NCI-H1105 treated with DMSO at 0.1 percent for 48 hours (cell line): Measurements from ENCODE around the gene MYH6.
"Not testable (repeated sequence)": the region's sequence is repeated elsewhere in the genome, so short reads cannot be mapped to it uniquely, and the experiment has no call there.

Experiments
- DNase-seq: peaks from one replicate; lab custom pipeline; 2025; lab: John Stamatoyannopoulos, UW

Gene MYH6

DNA sequence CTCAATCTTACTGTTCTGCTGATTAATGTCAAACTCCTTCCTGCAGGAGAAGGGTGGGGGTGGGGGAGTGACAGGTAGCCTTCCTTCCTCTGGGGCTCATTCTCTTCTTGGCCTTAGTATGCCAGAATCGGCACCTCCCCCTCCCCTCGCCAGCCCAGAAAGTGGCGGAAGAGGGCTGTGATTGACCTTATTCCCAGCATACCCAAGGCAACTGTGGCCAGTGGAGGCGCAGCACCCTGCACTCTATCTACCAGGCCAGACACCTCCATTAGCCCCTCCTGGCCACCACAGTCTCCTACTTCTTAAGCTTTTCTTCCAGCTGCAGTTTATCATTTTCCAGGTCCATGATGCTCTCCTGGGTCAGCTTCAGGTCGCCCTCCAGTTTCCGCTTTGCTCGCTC lies 15.5 kb downstream of the MYH6 start:
- DNase-seq, result no peak

DNA sequence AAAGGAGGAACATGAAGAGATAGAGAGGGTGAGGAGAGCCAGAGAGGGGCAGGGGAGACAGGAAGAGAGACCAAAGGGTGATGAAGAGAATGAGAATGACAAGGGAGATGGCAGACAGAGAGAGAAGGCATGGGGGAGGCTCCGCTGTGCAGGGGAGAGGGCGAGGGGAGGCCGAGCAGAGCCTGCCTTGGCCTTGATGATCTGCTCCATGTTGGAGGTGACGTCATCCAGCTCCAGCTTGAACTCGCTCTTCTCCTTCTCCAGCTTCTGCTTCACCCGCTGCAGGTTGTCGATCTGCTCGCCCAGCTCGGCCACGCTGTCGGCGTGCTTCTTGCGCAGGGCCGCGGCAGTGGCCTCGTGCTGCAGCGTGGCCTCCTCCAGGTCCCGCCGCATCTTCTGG lies 18.2 kb downstream of the MYH6 start:
- not testable (repeated sequence) for DNase-seq

DNA sequence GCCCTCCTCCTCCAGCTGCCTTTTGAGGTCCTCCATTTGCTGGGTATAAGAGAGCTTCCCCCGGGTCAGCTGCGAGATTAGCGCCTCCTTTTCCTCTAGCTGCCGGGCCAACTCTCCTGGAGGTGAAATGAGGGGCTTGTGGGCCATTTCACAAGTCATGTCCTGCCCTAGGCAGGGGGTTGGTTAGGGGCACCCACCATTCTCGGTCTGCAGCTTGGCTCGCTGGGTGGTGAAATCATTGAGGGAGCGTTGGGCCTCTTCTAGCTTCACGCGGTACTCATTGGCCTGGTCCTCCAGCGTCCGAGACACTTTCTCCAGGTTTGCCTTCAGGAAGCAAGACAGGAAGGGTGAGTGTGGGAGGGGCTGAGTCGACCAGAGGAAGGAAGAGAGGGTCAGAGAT lies 18.7 kb downstream of the MYH6 start:
- DNase-seq, result no peak

- no peak for DNase-seq
These were observed 19.1 kb downstream of the MYH6 start for GRCh38 chr14:23388996-23389395.

DNA sequence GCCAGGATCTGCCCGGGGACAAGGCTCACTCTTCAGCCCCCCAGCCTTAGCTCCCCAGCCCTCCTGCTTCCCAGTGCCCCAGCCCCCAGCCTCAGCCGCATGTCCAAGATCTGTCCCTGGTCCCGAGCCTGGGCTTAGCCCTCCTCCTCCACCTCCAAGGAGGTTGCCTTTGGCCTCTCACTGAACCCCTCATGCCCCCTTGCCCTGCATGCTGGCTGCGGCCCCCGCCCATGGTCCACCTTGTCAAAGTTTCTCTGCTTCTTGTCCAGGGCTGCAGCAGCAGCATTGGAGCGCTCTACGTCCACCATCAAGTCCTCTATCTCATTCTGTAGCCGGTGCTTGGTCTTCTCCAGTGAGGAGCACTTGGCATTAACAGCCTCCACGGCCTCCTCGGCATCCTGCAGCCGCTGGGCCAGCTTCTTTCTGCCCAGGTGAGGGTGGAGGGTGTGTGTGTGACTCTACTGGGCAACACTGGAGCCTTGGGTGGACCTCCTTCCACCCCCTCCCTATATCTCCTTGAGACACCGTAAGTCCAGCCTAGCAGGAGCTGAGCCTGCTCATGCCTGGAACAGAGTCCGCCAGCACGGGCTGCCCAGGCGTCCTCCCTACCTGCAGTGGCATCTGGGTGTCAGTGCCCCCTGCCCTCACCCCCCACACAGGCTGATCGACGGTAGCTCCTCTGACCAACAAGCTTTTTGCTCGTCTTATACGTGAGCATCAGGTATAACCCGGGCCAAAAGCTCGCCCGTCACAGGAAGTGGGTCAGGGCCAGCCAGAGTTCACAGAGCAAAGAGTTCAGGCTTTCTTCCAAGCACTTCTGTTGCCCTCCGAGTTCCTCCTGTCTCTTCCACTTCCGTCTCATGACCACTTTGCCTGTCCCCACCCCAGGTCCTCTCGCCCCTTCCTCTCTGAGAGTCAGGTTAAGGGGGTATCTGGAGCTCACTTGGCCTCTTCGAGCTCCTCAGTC lies 19.9 kb downstream of the MYH6 start:
- no peak for DNase-seq

GRCh38 chr14:23386999-23387398 lies 21.1 kb downstream of the MYH6 start:
- DNase-seq, result no peak

GRCh38 chr14:23386266-23386657 lies 21.8 kb downstream of the MYH6 start:
- DNase-seq, result not testable (repeated sequence)

- DNase-seq, result no peak
These were observed 22.3 kb downstream of the MYH6 start for GRCh38 chr14:23385642-23386265.

DNA sequence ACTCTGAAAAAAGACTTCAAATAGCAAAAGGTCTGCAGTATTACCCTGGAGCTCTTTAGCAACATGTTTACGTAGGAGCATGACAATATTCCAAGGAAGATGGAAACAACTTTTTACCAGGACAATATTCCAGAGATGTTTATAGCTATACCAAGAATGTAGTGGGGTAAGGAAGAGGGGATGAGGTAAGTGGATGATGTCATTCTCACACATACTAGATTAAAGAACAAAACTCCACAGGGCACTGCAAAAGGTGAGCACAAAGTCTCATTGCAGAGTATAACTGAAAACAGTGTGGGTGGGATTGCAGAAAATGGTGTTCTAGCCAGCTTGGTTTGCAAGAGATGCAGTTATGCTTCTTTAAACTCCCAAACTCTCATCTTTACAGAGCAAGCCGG lies 22.8 kb downstream of the MYH6 start:
- DNase-seq, result no peak

- DNase-seq, result no peak
These were observed 23.6 kb downstream of the MYH6 start for GRCh38 chr14:23384364-23385080.

DNA sequence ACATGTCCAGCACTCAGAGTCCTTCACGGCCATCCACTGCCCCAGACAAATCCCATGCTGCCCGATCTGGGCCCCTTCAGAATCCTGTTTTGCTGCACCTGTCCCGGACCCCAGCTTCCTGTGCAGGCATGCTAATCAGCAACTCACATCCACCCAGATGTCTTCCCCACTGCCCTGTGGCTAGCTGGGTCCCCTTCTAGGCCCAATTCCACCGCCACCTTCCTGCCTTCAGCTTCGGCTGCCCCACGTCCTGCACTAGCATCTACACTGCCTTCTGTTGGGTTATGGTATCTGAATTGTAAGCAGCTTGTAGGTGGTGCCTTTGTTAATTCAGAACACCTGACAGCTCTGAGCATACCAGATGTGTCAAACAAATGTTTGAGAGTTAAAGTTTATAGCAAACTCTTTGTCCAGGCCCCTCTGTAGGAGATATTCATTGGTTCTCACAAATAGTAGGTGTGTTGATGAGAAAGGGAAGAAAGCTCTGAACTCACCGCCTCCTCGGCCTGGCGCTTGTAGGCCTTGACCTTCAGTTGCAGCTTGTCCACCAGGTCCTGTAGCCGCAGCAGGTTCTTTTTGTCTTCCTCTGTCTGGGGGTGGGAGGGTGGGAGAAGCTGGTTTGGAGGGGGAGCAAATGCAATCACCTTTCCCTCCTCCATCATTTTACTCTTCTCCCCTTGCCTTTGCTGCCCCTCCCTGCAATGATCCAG lies 25.2 kb downstream of the MYH6 start:
- no peak for DNase-seq

DNA sequence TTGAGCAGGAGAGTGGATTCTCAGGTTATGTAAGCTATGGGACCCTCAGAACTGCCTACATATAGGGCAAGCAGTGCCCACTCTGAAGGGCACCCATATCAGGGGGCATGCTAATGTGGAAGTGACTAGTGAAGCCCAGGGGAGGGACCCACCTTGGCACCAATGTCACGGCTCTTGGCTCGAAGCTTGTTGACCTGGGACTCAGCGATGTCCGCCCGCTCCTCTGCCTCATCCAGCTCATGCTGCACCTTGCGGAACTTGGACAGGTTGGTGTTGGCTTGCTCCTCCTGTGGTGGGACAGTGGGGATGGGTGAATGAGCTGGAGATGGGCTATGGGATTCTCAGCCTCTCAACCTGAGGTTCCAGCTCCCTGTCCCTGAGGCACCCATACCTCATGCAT lies 25.8 kb downstream of the MYH6 start:
- DNase-seq, result no peak

GRCh38 chr14:23381871-23382270 lies 26.2 kb downstream of the MYH6 start:
- peak; percentile 87 for DNase-seq

- no peak for DNase-seq
These were observed 27.1 kb downstream of the MYH6 start for GRCh38 chr14:23380976-23381375.

GRCh38 chr14:23380197-23380914 lies 27.7 kb downstream of the MYH6 start:
- DNase-seq, result no peak

GRCh38 chr14:23379366-23380196 lies 28.5 kb downstream of the MYH6 start:
- DNase-seq, result peak; percentile 72

DNA sequence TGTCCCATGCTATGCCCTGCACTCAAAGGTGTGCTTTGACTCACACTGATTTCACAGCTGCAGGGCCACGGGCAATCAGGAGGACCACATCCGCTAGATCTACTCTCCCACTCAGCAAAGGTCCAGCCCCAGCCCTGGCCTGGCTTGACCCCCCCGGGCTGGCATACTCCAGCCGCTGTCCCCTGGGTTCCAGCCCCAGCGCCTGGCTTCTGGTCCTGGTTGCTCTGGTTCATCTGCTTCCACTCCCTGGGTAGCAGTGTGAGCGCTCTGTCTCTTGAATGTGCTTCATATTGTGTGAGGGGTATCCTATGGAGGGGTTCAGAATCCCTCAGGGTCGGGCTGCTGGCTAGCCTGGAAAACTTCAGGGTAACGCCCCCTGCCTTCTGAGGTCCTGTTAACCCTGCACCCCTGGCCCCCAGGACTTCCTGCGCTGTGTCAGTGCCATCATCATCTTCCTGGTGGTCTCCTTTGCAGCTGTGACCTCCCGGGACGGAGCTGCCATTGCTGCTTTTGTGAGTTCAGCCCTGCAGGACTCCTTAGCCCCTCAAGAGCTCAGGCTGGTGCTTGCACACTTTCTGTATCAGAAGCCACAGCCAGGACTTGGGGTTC lies 29.4 kb downstream of the MYH6 start:
- no peak for DNase-seq

GRCh38 chr14:23377573-23378563 lies 30.2 kb downstream of the MYH6 start:
- no peak for DNase-seq

GRCh38 chr14:23377198-23377550 lies 30.9 kb downstream of the MYH6 start:
- no peak for DNase-seq
